Suppressor macrophage treated with lipopolysaccharide for 4 hours (primary cell): ENCODE data around the gene XPO4.
"Not testable (repeated sequence)": the region's sequence is repeated elsewhere in the genome, so short reads cannot be mapped to it uniquely, and the experiment has no call there.

Experiments used
- DNase-seq: peaks from one replicate; pipeline ENCODE4 v3.0.0-alpha.2; 2020

XPO4 gene

DNA sequence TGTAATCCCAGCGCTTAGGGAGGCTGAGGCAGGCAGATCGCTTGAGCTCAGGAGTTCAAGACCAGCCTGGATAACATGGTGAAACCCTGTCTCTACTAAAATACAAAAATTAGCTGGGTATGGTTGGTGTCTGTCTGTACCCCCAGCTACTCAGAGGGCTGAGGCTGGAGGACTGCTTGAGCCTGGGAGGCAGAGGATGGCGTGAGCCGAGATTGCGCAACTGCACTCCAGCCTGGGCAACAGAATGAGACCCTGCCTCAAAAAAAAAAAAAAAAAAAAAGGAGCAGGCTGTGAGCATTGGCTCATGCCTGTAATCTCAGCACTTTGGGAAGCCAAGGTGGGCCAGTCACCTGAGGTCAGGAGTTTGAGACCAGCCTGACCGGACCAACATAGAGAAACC is 12.0 kb downstream of the XPO4 start:
- DNase-seq = not testable (repeated sequence)

DNA sequence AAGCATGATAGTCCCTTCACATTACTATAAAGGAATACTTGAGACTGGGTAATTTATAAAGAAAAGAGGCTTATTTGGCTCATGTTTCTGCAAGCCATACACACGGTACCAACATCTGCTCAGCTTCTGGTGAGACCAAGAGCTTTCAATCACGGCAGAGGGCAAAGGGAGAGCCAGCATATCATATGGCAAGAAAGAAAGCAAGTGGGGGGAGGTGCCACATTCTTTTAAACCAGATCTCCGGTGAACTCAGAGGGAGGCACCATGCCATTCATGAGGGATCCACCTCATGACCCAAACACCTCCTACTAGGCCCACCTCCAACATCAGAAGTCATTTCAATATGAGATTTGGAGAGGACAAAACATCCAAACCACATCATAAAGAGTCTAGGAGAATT is 20.3 kb downstream of the XPO4 start:
- no peak for DNase-seq

DNA sequence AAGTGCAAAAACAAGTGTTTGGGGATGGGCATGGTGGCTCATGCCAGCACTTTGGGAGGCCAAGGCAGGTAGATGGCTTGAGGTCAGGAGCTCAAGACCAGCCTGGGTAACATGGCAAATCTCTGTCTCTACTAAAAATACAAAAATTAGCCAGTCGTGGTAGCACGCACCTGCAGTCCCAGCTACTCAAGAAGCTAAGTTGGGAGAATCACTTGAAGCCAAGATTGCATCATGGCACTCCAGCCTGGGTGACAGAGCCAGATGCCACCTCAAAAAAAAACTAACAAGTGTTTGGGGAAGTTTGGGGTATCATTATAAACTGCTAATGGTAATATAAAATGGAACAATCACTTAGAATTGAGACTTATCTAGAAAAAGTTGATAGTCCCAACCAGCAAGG is 24.6 kb downstream of the XPO4 start:
- no peak for DNase-seq

DNA sequence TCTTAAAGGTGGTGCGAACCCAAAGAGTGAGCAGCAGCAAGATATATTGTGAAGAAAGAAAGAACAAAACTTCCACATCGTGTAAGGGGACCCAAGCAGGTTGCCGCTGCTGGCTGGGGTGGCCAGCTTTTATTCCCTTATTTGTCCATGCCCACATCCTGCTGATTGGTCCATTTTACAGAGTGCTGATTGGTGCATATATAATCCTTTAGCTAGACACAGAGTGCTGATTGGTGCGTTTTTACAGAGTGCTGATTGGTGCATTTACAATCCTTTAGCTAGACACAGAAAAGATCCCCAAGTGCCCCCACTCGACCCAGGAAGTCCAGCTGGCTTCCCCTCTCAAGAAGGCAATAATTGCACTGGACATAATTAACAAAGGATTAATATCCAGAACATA is 25.7 kb downstream of the XPO4 start:
- DNase-seq = not testable (repeated sequence)

DNA sequence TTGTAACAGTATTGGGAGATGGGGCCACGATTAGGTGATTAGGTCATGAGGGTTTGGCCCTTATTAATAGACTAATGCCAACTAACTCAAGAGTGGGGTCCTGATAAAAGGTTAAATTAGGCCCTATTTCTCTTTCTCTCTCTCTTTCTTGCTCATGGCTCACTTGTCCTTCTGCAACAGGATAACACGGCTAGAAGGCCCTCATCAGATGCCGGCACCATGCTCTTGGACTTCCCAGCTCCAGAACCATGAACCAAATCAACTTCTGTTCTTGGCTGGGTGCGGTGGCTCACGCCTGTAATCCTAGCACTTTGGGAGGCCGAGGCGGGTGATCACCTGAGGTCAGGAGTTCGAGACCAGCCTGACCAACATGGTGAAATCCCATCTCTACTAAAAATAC is 28.1 kb downstream of the XPO4 start:
- DNase-seq = not testable (repeated sequence)

DNA sequence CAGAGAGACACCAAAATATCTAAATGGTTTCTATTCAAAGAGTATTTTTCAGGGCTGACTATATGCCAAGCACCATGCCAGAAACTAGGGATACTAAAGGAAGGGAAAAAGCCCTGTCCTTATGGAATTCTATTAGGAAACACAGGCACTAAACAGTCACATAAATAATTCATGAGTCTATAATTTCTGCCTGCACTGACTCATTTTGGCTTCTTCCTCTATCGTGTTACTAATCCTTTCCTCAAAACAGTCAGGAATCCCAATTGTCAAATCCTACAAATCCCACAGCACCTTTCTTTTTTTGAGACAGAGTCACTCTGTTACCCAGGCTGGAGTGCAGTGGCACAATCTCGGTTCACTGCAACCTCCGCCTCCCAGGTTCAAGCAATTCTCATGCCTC is 29.2 kb downstream of the XPO4 start:
- no peak for DNase-seq

DNA sequence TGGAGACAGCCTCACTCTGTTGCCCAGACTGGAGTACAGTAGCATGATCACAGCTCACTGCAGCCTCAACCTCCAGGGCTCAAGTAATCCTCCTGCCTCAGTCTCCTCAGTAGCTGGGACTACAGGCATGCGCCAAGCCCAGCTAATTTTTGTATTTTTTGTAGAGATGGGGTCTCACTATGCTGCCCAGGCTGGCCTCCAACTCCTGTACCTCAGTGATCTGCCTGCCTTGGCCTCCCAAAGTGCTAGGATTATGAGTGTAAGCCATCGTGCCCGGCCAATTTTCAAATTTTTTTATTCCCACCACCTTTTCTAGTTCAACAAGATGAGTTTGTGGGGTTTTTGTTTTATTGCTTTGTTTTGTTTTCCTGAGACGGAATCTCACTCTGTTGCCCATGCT is 31.7 kb downstream of the XPO4 start:
- no peak for DNase-seq

DNA sequence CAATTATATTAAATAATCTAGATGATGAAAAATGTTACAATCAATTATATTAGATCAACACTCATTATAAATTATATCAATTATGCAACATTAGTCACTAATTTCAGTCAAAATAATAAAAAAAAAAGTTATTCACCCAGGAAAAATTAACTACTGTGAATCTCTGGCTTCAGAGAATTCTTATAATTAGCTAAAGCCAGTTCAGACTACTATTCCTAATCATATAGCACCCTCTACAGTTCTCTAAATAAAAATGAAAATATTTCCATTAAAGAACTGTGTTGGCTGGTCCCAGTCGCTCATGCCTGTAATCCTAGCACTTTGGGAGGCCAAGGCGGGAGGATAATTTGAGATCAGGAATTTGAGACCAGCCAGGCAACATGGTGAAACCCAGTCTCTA is 33.0 kb downstream of the XPO4 start:
- DNase-seq = no peak

DNA sequence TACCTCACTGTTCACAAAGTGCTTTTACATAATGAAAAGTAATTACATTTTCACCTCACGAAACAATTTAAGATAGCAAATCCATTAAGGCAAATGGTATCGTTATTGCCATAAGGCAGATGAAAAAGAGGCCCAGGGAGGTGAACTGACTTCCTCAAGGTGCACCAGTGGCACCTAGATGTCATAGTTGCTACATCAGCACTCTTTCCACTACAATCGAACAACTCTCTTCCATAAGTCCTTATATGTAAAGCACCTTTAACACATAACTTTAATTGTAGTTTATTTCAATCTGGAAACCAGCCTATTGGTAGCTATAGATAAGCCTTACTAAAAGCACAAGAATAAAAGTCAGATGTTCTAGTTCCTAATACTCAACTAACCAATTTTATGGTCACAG is 35.1 kb downstream of the XPO4 start:
- no peak for DNase-seq

DNA sequence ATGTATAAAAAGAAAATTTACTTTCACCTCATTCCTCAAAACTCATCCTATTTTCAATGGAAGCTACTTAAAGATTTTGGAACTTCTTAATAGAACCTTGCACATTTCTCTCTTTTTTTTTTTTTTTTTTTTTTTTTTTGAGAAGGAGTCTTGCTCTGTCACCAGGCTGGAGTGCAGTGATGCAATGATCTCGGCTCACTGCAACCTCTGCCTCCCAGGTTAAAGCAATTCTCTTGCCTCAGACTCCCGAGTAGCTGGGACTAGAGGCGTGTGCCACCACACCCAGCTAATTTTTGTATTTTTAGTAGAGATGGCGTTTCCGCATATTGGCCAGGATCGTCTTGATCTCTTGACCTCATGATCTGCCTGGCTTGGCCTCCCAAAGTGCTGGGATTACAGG is 40.9 kb downstream of the XPO4 start:
- DNase-seq = not testable (repeated sequence)

DNA sequence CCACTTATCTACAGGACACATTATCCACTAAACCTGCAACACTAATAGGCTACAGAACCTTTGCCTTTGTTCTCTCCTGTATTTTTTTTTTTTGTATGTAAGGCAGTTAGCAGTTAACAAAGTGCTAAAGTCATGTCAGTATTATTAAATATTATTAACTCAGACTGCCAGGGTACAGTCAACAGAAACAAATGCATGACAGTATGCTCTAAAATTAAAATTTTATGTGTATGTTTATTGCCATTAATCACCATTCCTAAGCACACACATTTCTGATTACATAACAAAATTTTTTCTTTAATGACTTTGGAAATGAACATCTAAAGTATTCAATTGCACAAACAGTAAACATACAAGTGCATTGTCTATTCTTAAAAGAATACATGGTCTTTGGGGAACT is 41.7 kb downstream of the XPO4 start:
- DNase-seq = no peak

DNA sequence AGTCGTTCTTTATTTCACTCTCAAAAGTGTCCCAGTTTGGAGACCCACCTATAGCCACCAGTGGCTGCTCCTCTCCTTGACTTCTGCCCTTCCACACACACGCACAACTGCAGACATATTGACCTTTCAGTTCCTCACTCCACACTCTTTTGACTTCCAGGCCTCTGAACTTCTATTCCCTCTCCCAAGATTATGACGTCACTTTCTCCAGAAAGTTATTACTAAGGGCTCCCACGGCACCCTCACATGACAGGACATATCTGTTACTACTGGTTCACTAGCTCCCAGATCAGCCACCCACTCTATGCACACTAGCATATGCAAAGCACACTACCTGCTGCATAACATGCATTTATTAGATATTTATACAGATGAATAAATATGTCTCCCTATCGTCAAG is 45.9 kb downstream of the XPO4 start:
- DNase-seq = no peak

DNA sequence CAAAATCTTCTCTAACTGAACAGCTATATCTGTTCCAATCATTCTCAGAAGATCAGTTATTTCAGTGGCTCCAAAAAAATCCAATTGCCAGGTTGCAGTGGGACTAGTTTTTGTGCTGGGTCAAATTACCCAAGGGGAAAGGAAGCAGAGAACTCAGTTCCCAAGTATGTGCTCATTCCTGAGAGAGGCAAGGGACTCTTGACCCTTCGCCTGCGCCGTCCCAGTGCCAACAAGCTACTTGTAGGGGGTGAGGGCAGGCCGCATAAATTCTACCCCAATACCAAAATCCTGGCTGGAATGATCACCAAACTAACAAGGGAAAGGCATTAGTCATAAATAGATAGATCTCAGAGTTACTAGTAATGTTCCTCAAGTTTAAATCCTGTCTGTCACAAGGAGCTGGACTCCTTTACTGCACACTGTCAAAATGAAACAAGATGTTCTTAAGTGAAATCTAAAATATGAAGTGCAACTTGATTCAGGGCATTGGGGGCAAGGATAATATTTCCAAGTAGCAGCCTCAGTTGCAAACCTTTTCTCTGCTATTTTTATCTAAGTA is 50.6 kb downstream of the XPO4 start:
- DNase-seq = no peak

DNA sequence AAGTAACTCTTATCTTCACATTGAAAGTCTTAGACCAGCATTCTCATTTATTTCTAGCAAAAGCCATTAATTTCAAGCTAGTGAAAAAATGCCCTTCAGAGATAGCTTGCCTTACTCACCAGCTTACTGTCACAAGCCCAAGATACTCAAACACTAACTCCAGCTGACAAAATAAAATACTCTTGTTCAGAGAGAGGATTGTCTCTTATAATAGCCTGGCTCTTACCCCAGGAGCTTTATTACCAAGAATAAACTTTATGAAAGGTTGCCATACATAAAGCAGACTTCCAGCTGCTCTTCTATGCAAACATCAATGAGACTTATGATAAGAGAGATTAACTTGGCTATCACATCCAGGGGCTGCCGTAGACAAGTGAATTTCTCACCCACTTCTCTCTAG is 53.6 kb downstream of the XPO4 start:
- DNase-seq = no peak

DNA sequence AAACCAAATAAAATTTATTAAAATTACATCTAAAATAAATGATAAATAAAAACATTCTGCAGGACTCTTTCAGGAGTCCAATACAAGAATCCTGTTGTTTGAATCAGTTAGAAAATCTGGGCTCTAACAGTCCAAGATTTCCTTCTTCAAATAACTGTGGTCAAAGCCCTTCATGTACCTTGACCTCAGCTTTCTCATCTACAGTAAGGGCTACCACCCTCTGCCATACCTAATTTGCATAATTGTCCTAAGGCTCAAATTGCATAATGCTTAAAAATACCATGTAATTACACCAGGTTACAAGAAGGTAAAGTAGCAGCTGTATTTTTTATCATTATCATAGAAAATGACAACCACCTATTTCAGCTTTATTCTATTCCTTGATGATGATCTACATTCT is 54.3 kb downstream of the XPO4 start:
- DNase-seq = no peak

DNA sequence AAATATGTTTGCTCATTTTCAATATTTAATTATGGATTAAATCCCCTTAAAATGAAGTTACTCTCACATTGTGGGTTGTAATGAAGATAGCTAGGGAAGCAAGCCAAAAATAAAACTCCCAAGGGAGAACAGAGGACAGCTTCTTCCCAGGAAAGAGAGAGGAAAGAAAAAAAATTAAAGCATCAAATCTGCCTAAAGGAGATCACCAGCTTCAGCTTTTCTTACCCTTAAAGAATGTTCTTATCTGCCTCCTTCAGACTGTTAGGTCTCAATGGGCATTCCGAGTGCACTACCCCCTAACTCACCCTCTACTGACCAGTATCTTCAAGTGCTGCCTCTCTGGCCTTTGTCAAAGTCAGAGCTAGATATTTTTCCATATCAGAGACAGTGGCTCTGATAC is 55.2 kb downstream of the XPO4 start:
- no peak for DNase-seq

DNA sequence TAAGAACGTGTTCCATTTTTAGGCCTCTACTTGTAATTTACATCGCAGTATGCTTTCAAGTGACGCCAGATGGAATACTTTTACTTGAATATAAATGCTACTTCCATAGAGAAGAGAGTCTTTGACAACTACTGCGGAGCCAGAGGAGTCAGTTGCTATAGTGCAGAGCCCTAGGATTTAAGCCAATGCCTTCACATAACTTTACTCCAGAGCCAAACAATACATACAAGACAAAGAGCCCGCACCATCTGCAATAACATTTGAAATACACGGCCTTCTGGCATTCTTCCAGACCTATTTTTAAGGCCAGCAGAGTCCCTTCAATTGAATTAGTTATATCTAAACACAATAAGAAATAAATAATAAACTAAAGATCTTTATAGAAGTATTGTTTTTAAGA is 59.4 kb downstream of the XPO4 start:
- DNase-seq = no peak

DNA sequence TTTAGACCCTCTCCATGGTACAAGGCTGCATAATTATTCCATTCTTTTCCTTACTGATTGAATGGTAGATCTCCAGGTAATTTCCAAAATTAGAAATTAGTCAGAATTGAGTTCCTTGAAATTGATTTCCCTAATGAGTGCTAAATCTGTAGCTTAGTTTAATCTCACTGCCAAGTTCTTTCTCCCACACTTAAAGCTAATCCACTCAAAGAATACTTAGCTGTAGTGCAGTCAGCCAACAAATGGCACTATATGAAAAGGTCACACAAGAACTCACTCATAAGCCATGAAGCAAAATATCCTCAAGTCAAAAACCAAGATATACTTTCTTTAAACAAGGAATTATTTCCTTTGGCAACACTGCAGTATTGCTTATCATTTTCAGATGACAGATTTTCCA is 62.0 kb downstream of the XPO4 start:
- DNase-seq = no peak

DNA sequence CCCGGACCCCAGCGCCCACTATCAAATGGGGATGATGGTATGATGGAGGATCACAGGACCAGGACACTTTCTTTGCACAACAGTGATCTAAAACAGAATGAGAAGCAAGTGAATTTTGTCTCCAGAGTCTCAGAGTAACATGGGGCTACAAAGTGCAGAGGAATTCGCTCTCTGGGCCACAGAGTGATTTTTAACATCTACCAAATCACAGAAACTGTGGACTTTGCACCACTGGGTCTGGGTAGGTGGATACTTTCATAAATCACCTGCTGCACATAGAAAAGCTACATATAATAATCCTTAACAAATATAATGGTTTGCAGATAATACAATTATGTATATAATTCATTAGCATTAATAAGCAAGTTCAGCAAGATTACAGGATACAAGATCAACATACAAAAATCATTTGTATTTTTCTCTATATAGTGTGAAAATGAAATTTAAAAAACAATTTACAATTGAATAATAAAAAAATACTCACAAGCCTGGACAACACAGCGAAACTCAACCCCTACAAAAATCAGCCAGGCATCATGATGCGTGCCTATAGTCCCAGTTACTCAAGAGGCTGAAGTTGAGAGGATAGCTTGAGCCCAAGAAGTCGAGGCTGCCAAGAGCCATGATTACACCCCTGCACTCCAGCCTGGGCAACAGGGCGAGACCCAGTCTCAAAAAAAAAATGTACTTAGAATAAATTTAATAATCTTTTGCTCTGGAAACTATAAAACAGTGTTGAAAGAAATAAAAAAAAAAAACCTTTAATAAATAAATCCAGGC is 68.5 kb downstream of the XPO4 start:
- DNase-seq = no peak

DNA sequence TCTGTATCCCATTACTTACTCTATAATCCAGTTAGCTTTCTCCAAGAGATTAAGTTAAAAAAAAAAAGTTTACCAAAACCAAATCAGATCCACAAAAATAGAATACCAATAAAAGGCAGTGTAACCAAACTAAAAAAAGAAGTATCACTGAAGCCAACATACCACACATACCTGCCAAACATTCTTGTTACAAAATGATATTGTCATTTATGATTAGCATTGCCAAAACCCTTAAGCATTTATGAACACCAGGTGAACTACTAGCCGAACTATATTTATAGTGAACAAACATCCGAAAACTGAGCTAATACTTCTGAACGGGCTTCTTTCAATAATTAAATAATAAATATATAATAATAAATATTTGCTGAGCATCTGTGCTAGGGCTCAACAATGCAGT is 69.7 kb downstream of the XPO4 start:
- DNase-seq = no peak

DNA sequence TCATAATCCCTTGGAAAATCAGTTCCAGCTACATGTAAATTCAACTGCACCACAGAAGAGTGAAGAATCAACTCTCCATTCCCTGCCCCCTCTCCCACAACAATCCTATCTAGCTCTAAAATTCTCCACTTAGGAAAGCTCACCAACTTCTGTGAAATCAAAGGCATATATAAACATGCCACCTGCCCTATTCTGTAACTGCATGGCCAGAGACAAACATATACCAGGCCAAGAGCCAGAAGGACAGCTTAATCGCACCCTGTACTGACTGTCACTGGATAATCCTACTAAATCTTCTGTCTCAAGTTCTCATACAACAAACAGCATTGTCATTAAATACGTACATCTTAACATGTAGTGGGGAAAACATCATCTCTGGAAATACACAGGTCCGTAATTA is 70.6 kb downstream of the XPO4 start:
- DNase-seq = no peak

DNA sequence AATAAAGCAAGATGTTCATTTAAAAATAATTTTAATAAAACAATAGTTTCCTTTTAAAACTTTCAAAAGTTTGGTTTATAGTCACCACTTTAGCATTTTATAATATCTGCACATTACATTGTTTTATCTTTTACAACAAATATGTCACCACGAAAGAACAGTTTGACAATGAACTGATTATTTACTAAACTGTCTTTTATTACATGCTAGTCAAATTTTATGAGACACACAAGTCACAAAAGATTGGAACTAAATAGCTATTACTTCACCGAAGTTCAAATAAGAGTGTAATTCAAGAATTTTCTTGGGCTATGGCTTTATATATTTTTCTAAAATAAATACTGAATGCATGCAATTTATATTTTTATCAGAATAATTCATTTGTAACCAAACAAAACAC is 71.3 kb downstream of the XPO4 start:
- DNase-seq = no peak

DNA sequence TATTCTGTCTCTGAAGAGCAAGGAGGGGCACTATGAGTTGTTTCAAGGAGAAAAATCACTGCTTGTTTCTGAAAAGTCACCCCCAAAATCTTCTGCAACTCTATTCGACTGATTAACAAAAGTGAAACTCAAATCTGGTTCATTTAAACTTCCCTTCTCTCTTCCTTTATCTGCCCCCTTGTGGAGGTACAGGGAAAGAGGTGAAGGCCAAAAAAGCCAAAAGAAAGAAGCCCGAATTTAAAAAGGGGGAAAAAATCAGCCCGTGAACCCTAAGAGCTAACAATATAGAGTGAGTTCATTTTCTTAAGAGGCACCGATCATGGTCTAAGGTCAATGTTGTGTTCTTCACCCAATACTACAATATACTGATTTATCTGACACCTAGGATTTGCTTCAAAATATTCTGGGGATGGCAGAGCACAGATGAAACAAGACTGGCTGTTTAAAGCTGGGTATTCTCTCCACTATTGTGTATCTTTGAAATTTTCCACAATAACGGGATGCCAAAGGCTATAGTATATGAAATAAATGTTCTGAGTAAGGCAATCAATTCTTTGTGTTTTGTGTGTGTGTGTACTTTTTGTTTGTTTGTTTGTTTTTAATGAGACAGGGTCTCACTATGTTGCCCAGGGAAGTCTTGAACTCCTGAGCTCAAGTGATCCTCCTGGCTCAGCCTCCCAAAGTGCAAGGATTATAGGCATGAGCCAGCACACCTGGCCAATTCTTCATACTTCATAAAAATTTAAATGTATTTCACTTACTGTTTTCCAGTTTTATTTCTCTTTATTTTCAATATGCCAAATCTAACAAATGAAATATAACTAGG is 73.8 kb downstream of the XPO4 start:
- peak; percentile 78 for DNase-seq

DNA sequence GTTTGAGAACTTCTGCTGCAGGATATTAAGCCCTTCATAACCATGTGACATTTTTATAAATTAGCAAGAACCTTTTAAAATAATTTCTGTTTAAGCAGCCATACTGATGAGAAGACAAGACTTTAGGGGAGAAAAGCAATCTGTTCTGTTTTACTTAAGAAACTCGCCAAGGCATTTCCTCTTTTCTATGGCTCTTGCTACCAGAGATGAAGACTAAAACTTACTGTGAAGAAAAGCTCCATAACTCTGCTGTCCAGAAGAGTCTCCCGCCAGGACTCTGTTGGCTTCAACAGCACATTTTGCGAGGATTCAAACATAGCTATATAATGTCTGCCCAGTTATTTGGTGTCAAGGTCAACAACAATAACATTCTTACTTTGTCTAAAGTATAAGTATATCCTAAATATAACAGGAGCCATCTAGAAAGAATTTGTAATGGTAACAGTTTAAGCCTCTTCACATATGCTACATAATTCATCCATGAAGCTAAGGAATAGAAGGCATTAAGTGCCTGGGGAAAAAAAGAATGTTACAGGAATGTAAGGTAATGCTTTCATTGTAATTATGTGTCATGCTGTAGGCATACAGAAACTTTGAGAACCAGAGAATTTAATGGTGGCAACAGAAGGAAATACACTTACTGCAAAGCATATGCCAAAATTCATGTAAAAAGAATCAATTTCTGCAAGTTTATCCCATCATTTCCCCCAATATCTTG is 75.5 kb downstream of the XPO4 start:
- DNase-seq = no peak
